Stimulated activated naive CD8-positive, alpha-beta T cell treated with anti-CD3 and anti-CD28 coated beads, Interleukin-15, amount 100 ng/mL, for 72 hours (primary cell): Measurements from ENCODE around the gene SEPTIN12.

Experiments
- ATAC-seq: fragments of 150-1000 bp; cut with Tn5 transposase; 2 replicates; pipeline ENCODE4 v1.10.0; 2021; ENCODE audit warnings: mild to moderate bottlenecking, moderate library complexity
- DNase-seq, 2 donors: peaks; one replicate each; pipeline ENCODE4 v3.0.0; 2021 to 2022
- H3K27ac Mint-ChIP-seq, 2 donors: one replicate each; pipeline ENCODE4 v1.8.0; 2022; ENCODE audit warnings: mild to moderate bottlenecking in 2 of 2, mixed read lengths in 2 of 2, moderate library complexity in 2 of 2
- H3K27me3 Mint-ChIP-seq: one replicate; pipeline ENCODE4 v1.8.0; 2022; ENCODE audit warnings: mixed read lengths
- H3K4me1 Mint-ChIP-seq: one replicate; pipeline ENCODE4 v1.8.0; 2022; ENCODE audit warnings: mild to moderate bottlenecking, mixed read lengths
- H3K4me3 Mint-ChIP-seq, 2 donors: one replicate each; pipeline ENCODE4 v1.8.0; 2022; ENCODE audit warnings: mild to moderate bottlenecking in 2 of 2, mixed read lengths in 2 of 2, moderate library complexity in 1 of 2
- H3K9me3 Mint-ChIP-seq, 2 donors: one replicate each; pipeline ENCODE4 v1.8.0; 2022; ENCODE audit warnings: mixed read lengths in 2 of 2

Gene SEPTIN12

DNA sequence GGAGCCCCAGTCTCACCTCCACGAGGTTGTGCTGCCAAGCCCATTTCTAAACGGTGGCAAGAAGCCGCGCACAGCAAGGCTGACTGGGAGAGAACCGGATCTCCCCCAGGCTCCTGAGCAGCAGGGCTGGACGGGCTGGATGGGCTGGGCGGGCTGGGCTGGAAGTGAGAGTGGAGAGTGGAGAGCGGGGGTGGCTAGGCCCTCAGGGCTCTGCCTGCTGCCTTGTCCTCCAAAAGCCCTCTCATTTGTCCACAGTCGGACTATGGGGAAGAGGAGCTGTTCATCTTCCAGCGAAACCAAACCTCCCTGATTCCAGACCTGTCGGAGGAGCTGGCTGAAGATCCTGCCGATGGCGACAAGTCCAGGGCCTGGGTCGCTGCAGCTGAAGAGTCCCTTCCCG, 50.6 kb downstream of the SEPTIN12 start:
- Mint-ChIP-seq H3K27me3 (no peaks in the 10 kb centered on the region), H3K4me3 (no peak overlapping the region), H3K27ac (no peak overlapping the region), H3K9me3 (no peaks in the 10 kb centered on the region), H3K4me1 (peaks cover 14% of the 10 kb centered on the region)
- DNase-seq (no peak), ATAC-seq (no peak)

DNA sequence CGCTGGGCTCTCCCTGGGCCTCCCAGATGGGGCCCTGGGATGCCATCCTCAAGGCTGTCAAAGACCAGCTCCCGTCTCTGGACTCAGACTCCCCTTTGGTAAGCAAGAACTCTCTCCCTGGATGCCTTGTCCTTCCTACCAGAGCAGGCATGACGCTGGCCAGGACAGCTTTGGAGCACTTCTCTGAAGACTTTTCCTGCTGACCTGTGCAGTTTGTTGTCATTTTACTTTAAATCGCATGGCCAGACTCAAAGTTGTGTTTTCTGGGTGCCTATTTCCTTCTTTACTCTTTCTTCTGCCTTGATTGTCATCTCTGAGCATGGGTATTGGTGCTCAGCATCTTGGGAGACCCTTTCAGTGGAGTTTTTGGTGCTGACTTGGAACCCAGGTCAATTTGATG, 51.6 kb downstream of the SEPTIN12 start:
- DNase-seq: no peak
- ATAC-seq: no peak
- H3K27me3 Mint-ChIP-seq: no peaks in the 10 kb centered on the region
- no peak overlapping the region for H3K4me3 Mint-ChIP-seq
- no peaks in the 10 kb centered on the region for H3K9me3 Mint-ChIP-seq
- H3K4me1 Mint-ChIP-seq: peaks cover 21% of the 10 kb centered on the region
- no peak overlapping the region for H3K27ac Mint-ChIP-seq

DNA sequence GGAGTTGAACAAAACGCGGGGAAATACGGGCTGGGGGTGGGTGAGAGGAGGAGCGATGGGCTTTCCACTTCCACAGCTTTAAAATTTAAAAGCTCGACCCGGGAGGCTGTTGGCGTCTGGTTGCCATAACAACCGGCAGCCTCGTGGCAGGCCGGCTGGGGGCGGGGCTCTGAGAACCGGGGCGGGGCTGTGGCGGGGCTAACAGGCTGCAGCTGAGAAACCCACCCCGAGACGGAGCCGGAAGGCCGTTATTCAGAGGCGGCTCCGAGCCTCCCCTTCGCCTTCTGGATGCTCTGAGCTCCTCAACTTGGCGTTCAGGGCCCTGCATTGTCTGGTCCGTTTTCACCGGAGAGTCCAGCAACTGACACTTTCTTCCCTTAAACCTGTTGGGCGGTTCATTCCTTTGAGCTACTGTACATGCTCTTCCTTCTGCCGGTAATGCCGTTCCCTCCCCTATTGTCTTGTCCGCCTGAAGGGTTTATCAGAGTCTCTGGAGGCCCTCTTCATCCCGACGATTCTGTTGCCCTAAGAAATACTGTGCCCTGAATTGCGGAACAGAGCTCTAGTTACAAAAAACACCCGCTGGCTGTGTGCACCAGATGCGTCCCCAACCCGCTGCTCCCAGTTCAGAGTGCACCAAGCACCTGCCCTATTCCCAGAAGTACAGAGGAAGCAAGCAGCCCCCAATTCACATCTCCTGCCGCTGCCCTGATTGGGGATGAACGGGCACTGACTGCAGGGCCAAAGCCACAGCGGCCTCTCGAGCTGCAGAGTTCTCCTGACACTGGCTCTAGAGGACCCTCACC, 53.2 kb downstream of the SEPTIN12 start:
- H3K27ac Mint-ChIP-seq: peak overlapping the region; percentile 78 to 97
- H3K4me3 Mint-ChIP-seq: peak overlapping the region; percentile 83 to 95
- DNase-seq (peak; percentile 90), ATAC-seq (peak; percentile 89)
- no peaks in the 10 kb centered on the region for H3K27me3 Mint-ChIP-seq
- no peaks in the 10 kb centered on the region for H3K9me3 Mint-ChIP-seq
- peaks cover 21% of the 10 kb centered on the region for H3K4me1 Mint-ChIP-seq

DNA sequence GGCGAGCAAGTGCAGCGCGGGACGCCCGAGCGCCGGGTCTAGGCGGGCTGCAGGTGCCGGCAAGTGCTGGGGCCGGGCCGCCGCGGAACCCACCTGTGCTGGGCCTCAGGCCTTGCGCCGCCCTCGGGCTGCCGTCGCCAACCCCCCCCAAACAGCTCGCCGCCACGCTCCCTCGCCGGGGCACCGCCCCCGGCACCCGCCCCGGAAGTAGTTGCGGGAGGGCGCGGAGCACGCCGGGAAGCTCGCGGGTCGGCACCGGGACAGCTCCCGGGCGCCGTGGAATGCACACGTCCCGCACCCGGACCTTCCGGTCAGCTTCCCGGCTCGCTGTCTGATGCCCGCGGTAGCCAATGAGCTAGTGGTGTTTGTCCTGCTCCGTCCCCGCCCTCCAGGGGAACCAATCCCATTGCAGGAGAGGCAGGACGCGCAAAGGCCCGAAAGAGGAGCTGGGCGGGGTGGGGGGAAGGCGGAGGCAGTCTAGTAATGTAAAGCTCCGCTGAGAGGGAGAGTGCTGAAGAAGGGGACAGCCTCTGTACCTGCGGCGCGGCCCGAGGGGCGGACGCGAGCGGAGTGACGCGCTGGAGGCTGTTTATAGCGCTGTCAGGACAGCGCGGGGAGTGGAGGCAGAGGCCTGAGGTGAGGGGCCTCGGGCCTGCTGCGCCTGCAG, 53.9 kb downstream of the SEPTIN12 start, which contains the start of the genes ANKS3 and DNAAF8:
Gene ANKS3, minus strand, starts transcription at position 209 of the 667 bp plus-strand sequence. CDS start 4,122 bp downstream, outside the sequence.
Gene DNAAF8, plus strand, starts transcription at position 475 of the 667 bp plus-strand sequence. CDS start 1,978 bp downstream, outside the sequence.
- Mint-ChIP-seq H3K4me3 (peak within 1 kb of the TSS; percentile 83 to 95), H3K27ac (peak within 1 kb of the TSS; percentile 78 to 97), H3K27me3 (no peaks in the 10 kb centered on the region), H3K4me1 (peaks cover 21% of the 10 kb centered on the region), H3K9me3 (no peaks in the 10 kb centered on the region)
- ATAC-seq (peak; percentile 86), DNase-seq (peak; percentile 76 to 77)

DNA sequence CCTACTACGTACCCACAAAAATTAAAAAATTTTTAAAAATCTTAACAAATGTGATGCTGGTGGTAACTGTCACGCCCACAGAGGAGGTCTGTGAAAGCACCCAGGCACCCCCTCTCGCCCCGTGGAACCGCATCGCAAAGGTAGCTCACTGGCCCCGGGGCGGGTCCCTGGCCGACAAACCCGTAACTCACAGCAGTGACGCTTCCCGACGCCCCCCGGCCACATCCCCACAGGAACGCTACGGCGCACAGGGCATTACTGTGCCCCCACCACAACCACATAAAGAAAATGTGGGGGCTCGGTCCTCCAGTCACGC, 54.4 kb downstream of the SEPTIN12 start:
- DNase-seq: no peak
- peak overlapping the region in 1 of 2 donors; percentile 97 for H3K27ac Mint-ChIP-seq
- peaks cover 21% of the 10 kb centered on the region for H3K4me1 Mint-ChIP-seq
- no peaks in the 10 kb centered on the region for H3K9me3 Mint-ChIP-seq
- H3K4me3 Mint-ChIP-seq: peak overlapping the region; percentile 83 to 95
- peak; percentile 24 for ATAC-seq
- H3K27me3 Mint-ChIP-seq: no peaks in the 10 kb centered on the region

DNA sequence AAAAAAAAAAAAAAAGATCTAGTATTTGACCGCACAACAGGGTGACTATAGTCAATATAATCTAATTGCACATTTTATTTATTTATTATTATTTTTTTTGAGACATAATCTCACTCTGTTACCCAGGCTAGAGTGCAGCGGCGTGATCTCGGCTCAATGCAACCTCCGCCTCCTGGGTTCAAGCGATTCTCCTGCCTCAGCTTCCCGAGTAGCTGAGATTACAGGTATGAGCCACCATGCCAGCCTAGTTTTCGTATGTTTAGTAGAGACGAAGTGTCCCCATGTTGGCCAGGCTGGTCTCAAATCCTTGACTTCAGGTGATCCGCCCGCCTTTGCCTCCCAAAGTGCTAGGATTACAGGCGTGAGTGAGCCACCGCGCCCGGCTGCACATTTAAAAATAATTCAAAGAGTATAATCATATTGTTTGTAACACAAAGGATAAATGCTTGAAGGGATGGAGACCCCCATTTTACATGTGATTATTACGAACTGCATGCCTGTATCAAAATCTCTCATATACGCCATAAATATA, 54.9 kb downstream of the SEPTIN12 start:
- H3K9me3 Mint-ChIP-seq: no peaks in the 10 kb centered on the region
- no peak for ATAC-seq
- no peaks in the 10 kb centered on the region for H3K27me3 Mint-ChIP-seq
- H3K4me3 Mint-ChIP-seq: peak overlapping the region; percentile 83 to 95
- no peak for DNase-seq
- H3K27ac Mint-ChIP-seq: peak overlapping the region; percentile 74 to 97
- H3K4me1 Mint-ChIP-seq: peaks cover 21% of the 10 kb centered on the region

DNA sequence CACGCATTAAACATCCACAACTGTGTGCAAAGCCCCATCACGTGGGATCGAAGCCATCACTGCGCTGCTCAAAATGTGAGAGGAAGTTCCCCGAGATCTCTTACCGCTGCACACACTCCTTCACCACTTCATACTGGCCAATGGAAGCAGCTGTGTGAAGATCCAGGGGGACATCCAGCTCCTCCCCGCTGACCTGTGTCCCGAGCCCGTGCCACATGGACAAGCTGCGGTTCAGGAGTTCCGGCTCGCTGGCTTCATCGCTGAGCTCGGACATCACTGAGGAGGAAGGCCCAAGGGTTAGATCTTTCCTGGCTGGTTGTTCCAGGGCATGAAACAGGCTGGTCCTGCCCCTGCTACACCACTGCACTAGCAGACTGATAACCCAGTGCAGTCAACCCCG, 58.3 kb downstream of the SEPTIN12 start:
- Mint-ChIP-seq H3K4me1 (peaks cover 13% of the 10 kb centered on the region), H3K4me3 (no peak overlapping the region), H3K9me3 (no peaks in the 10 kb centered on the region), H3K27ac (no peak overlapping the region), H3K27me3 (no peaks in the 10 kb centered on the region)
- DNase-seq: no peak
- ATAC-seq: no peak

DNA sequence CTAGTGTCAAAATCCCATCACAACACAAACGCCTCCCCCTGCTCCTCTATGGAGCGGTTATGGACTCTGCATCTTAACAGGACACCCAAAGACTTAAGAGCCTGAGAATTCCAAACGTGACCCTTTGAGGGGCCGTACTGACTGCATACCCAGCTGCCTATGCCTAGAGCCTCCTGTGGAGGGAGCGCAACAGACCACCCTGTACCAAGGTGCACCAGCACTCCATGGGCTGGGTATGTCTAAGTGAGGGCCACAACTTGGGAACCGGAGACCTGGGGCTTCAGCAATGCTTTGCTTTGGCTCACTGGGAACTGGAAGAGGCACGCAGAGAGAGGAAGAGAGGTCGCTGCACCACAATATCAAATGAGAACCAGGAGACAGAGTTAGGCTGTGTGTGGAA, 59.5 kb downstream of the SEPTIN12 start:
- DNase-seq: no peak
- Mint-ChIP-seq H3K4me3 (no peak overlapping the region), H3K27ac (peak overlapping the region in 1 of 2 donors; percentile 17), H3K27me3 (no peaks in the 10 kb centered on the region), H3K4me1 (peaks cover 12% of the 10 kb centered on the region), H3K9me3 (no peaks in the 10 kb centered on the region)
- no peak for ATAC-seq
